Erythroblast (primary cell): ENCODE results near the gene S100A11.

Experiments
- GATA1 ChIP-seq: IDR thresholded peaks from 2 replicates; pipeline ENCODE4 v1.6.1; 2011; ENCODE audit warnings: low read depth, mild to moderate bottlenecking, control low read depth, low read length, moderate library complexity
- POLR2A ChIP-seq: IDR thresholded peaks from 2 replicates; pipeline ENCODE4 v1.6.1; 2011; ENCODE audit warnings: mild to moderate bottlenecking, low read length

- no peak for TF ChIP-seq POLR2A
- TF ChIP-seq GATA1, result no peak
Measured at GRCh38 chr1:152038871-152039270, 2.1 kb upstream of the S100A11 start.
